NCI-H524 (cell line): ENCODE results near the gene ITGA5.

ENCODE experiments used
- DNase-seq, 2 experiments: peaks; one replicate each; lab custom pipeline; 2025; lab: John Stamatoyannopoulos, UW

Gene ITGA5

DNA sequence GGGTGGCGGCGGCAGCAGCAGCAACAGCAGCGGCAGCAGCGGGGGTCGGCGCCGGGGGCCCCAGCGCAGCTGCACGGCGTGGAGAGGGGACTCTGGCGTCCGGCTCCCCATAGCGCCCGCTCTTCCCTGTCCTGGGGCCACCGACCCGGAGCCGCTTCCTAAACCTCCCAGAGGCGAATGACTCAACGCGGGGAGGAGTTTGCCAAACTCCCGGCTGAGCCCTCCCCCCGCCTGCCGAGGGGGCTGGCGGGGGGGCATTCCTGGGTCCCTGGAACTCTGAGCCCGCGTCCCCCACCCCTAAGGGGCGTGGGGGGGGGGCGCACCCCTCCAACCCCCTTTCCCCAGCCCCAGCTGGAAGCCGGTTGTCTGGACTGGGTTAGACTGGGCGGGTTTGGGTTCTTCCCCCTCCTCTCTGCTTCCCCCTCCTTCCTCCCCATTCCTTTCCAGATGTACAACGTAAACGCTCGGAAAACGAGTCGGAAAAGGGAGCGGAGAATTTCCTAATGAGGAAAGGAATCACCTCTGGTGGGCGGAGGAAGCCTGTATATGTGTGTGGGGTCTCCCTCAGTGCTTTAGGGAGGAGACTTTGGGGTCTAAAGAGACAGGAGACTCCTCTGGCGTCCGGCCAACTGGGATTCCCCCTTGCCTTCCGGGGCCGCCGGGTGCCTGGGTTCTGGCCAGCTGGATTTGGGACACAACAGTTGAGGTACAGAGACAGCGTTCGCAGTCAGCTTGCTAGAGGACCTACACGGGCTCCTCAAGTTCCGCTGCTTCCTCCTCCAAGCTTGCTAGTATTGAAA is at the start of gene ITGA5:
Gene ITGA5 (minus strand): TSS at position 179 of the 800 bp plus-strand sequence. CDS start 68 bp downstream, at position 111.
- peak in 1 of 2 experiments; percentile 13 for DNase-seq

DNA sequence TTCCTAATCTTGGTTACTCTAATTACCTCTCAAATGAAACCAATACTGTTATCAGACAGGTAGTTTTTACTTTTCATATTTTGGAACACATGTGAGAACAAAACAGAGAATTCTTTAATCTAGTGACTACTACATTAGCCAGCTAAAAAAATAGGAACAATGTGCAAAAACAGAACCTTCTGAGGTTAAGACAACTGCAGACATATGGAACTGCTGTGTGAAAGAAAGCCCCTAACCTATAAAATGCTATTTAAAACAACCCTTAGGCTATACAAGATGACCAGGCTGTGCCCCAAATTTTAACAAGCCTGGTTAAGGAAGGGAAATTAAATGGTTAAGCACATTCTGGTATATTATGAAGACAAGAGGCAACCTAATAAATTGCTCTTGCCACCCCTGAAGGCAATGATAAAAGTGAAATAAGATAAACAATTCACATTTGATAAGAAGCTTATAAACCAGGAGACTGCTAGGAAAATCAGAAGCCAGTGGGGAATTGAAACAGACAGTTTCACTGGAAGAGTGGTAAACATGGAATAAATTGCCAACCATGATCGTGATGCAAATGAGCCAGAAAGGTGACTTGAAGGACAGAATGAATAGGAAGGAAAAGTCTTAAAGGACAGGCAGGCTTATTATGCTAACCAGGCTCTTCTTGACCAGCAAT is 46.9 kb upstream of the ITGA5 start:
- DNase-seq, result no peak

DNA sequence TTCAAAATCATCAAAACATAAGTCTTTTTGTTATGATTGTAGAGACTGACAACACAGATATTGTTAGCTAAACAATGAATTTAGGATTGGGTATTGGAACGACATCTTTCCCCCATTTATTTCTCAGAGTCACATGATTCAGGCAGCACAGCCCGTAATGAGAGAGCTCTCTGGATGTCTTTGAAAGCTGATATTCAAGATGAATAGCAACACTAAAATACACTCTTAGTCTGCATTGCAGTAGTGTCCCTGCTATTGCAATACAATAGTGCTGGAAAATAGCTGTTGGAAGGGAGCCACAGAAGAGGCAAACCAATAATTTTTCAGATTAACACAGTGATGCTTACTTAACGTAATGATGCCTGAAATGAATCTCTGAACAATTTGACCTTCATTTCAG is 44.4 kb upstream of the ITGA5 start:
- DNase-seq, result no peak

DNA sequence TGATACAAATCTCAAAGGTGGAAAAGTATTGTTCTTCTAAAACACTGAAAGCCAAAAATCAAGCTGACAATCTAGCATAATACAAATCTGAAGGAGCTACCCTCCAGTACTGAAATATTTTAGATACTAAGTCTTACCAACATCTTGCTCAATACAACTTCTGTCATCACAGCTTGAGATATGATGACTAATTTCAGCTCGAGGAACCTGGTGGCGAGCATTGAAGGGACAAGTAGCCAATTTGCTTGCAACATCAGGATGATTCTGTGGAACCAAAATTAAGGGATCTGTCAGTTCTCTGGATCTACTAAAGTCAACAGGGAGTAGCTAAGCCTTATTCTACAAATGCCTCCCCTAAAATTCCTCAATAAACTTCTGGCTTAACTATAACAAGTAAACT is 44.0 kb upstream of the ITGA5 start:
- DNase-seq, result no peak

DNA sequence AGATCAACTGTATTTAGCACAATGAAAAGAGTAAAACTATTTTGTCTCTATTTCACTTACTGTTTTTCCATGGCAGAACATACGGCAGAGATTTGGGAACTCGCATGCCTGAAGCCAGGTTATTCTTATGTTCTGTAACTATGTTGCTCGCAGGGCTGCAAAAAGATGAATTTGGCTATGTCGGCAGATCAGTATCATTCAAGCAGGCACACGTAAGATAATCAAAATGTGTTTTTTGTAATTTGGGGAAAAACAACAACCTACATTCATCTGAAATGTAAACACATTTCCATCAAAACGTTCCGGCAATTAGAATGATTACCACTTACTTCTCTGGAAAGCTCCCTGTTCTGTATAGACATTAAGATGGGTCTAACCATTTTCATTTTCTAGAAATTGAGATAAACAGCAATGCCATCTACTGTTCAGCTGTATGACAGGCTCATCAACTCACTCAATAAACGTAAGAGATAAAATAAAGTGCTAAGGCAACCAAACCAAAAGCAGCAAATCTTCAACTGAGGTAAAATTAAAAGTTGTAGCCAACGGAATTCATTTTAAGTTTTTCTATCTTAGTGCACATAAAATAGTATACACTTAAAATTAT is 41.4 kb upstream of the ITGA5 start:
- no peak for DNase-seq

DNA sequence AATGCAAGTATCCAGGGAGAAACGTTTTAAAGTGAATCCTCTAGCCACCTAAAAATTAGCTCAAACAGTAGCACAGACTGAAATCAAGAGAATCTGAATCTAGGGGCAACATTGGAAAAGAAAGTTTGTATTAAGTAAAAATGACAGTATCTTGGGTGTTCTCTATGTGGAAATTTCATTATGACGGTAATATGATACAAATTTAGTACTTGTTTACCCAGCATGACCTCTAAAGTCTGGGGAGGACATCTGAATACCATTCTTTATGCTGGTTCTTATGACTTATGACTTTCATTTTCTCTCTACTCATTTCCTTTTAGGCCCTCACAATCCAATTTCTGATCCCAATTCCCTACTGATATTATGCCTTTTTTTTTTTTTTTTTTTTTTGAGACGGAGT is 40.3 kb upstream of the ITGA5 start:
- no peak for DNase-seq

DNA sequence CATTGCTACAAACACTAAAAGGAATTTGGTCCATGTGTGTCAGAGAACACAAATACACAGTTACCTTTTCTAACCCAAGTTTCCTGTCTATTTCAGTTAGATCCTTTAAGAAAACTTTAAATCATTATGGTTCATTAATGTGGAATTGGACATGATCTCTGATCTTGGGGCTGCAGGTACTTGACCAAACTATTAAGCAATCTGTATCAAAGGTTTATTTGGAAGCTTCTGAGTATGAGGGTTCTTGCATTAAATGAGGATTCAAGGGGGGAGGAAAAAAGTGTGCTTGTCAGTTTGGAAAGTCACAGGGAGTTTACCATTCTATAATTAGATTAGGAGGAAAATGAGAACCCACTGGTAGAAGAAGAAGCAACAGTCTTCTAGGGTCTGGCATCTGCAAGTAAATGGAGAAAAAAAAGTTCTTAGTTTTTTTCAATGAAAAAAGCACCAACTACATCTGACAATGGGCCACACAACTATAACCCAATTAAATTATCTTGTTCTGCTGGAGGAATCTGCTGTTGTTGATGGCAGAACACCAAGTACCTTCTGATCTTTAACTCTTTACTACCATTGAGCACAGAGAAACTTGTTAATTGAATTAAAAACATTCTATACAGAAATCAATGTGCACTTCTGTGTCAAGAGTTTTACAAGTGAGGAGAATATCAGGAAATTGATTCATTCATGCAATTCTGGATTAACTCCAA is 36.8 kb upstream of the ITGA5 start:
- no peak for DNase-seq

DNA sequence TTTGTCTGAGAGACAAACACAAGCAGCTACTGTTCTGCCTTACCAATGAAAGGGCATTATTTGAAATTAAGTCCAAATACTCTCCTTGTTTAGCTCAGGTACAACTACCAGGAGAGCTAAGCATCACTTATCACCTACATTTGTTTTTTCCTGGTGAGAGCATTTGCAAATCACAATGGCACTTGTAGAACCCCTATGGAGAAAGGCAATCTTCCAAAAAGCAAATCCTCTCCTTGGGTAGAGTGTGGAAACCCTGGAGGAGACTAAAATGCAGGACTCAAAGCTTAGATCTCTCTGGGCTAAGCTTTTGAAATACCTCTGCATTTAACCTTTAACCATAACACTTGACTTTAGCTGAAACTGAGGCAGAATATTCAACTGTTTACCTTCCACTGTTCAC is 33.6 kb upstream of the ITGA5 start:
- no peak for DNase-seq

DNA sequence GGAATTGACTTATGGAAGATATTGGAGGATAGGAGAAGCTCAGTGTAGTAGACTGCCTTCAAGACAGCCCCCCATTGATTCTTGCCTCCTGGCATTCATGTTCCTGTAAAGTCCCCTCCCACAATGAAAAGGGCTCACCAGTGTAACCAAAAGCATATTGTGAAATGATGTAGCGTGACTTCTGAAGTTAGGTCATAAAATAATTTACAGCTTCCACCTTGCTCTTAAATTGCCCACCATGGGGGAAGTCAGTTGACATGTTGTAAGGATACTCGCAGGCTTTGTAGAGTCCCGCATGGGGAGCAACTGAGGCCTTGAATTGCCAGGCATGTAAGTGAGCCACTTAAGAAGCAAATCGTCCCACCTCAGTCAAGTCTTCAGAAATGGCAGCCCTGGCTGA is 29.3 kb upstream of the ITGA5 start:
- DNase-seq, result no peak

DNA sequence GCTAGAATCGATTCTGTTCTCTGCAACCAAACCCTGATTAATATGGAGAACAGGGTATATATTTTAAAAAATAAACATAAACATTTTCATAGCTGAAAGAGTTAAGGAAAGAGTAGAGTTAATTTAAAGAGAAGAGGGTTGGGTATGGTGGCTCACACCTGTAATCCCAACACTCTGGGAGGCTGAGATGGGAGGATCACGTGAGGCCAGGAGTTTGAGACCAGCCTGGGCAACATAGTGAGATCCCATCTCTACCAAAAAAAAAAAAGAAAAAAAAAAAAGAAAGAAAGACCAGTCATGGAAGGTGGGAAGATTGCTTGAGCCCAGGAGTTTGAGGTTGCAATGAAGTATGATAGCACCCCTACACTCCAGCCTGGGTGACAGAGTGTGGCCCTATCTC is 28.9 kb upstream of the ITGA5 start:
- DNase-seq, result no peak

DNA sequence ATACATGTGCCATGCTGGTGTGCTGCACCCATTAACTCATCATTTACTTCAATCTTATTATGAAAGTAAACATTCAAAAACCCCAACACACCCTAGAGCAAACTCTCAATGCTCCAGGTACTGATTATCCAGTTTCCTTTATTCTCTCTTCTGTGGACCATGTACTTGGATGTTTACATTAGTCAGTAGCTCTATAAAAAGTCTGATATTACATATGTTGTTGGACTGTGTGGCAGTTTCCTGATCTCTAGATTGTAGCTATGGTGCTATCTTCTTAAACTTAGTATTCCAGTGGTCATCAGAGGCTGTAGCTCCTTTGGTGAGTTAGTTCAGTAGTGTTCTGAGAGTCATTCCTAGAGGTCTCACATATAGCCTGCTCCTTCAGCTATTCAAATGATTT is 25.1 kb upstream of the ITGA5 start:
- DNase-seq, result no peak

DNA sequence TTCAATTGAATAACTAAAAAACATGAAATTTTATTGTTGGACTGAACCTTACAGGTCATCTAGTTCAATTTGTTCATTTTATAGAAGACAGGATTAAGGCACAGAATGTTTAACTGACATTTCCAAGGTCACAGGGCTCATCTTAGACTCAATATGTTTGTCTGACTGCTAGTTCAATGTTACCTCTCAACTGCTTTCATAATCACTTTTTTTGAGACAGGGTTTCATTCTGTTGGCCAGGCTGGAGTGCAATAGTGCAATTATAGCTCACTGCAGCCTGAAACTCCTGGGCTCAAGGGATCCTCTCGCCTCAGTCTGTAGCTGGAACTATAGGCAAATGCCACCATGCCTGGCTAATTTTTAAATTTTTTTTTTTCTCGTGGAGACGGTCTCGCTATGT is 24.4 kb upstream of the ITGA5 start:
- DNase-seq, result no peak

DNA sequence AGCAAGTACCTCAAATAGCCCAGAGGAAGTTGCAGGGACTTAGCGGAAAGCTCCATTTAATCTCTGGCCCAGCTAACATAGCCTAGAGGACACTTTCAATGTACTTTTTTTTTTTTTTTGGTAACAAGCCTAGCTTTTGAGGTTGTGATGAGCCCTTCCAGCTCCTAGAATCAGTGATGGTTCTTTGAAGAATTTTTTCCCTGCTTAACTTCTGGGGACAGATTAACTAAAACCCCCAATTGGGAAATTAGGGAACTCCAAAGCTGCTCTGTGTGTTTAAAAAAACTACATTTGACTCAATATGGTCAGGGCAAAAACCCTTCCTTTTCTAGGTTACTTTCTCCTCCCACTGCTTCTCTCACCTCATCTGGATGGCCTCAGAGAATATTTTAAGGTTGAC is 23.9 kb upstream of the ITGA5 start:
- DNase-seq, result no peak

DNA sequence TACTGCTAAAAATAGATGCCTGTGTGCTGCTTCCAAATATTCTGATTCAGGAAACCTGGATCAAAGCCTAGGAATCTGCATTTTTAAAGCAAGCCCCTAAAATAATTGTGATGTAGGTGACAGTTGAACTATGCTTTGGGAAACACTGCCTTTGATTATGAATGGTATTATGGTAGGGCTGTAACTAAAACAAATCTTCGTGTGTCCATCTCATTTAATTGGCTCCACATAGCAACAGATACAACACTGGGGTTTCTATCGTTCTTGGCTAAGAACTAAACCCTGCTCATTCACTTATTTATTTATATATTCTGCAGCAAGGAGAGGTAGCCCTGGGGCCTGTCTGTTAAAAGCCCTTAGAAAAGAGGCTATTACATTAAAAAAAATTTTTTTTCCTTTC is 23.0 kb upstream of the ITGA5 start:
- no peak for DNase-seq

DNA sequence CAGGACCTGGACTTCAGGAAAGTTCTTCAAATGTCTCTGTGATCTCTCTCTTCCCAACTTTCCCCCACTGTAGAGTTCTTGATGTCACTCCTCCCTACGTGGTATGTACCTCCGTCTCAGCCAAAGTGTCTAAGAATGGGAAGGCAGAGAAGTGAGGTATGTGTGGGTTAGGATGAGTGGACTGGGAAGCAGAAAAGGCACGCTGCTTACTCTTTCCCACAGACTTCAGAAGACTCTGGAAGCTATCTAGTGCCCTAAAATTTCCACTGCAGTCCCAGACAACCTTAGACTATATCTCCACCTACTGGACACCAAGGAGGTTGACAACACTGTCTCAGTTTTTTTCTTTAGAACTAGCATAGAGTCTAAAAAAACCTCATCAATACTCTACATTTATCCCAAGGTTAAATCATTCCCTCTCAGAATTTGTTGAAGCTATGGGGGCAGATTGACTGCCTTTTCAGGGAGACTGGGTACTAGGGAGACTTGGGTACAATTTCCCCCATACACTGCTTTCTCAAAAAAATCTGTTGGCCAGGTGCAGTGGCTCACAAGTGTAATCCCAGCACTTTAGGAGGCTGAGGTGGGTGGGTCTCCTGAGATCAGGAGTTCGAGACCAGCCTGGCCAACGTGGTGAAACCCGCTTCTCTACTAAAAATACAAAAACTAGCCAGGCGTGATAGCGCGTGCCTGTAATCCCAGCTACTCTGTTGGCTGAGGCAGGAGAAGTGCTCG is 20.6 kb upstream of the ITGA5 start:
- peak in 1 of 2 experiments; percentile 48 for DNase-seq

DNA sequence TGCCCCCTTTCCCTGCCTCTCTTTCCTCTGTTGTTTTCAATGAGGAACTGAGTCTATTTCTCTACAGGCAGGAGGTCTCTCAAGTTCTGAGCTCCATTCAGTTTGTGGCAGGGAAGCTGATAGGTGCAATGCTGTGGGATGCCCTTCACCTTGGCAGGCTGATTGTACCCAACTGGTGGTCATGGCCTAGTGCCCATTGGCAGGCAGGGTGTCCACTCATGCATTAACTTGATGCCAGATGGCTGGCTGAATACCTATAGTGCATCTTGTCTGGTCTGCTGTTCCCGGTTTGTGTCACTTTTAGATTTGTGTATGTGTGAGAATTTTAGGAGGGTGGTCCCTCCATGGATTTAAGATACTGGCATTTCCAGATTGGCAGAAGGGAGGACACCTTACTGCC is 20.0 kb upstream of the ITGA5 start:
- DNase-seq, result peak in 1 of 2 experiments; percentile 23

DNA sequence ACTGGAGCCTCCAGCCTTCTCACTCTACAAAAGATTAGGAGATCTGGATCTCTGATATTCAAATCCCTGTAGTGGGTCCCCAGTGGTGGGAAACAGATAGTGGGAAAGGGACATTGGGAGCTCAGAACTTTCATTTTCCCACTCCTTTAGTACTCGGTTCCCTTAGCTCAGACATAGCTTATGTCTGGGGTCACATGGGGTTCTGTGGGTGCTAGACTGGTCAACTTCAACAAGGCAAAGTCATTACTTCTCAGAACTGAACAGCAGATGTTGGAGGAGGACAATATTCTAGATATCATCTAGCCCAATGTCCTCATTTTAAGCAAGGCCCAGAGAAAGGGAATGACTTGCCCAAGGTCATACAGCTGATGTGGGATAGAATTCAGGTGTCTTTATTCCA is 19.5 kb upstream of the ITGA5 start:
- no peak for DNase-seq

DNA sequence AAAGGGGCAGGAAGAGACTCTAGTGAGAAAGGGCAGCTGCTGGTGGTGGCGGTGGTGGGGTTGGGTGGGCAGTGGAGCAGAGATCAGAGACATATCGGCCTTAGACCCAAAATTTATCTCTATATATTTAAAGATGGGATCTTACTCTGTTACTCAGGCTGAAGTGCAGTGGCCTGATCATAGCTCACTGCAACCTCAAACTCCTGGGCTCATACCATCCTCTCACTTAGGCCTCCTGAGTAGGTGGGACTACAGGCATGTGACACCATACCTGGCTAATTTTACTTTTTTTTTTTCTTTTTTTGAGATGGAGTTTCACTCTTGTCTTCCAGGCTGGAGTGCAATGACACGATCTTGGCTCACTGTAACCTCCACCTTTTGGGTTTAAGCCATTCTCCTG is 18.6 kb upstream of the ITGA5 start:
- DNase-seq, result no peak

DNA sequence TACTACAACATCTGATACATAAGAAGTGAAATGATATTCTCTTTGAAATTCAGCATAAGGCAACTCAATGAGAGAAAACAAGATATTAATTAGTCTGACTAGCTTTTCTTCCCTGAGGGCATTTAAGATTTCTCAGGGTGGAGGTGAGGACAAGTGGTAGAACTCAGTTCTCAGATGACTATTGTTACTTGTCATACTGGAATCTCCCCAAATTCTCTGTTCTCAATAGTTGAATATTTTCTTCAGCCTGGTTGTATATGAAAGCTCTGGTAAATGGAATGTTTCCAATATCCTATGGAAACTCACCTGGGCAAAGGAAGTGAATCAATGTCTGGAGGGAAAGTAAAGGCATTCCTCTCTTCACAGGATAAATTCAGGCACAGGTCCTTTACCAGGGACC is 18.2 kb upstream of the ITGA5 start:
- no peak for DNase-seq

DNA sequence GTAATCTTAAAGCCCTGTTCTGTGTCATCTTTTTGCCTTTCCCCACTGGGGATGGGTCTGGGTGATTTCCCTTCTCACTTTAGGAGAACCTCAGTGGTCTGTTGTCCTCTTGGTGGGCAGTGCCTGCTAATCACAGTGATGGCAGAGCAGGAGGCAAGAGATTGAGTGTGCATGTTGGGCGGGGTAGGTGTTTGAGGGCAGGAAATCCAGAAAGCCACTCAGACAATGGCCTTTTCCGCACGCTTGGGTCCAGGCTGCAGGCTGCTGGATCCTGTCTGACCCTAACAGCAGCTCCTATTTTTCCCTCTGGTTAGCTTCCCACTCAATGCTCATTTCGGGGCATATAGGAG is 13.7 kb upstream of the ITGA5 start:
- DNase-seq, result no peak

DNA sequence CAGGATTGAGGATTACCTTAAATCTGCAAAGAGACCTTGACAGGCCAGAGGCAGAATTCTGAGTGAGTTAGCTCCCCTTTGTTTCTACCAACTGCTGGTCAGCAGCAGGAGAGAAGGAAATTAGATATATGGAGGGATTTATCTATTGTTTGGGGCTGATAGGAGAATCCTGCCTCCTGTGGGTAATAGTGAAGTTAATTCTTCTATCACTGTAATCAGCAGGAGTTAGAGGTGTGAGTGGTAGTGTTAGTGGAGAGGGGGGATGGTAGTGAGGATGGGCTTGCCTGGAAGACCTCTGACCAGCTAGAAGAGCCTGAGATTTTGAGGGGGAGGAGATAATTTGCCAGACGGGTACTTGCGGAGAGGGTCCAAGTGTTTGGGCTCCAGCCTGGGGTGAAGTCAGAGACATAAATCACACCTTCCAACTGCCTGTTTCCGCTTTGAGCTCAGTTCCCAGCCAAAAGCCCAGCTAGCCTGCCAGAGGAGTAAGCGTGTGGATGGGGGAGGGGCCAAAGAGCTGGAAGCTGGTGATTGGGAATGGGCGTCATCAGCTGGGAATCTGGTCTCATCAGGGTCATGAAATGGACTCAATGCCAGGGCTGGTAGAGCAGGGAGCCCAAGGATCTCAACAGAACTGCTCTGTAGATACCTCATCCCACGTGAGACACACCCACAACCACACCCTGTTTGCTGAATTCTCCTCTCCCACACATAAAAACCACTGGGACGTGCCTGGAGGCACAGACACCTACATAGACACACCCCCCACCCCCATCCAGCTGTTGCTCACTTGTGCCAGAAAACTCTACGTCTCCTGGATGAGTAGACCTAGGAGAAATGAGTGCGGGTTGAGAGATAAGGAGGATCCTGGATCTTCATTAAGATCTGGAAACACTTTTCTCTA is 13.1 kb upstream of the ITGA5 start:
- DNase-seq, result no peak
